Activated naive CD8-positive, alpha-beta T cell treated with anti-CD3 and anti-CD28 coated beads for 36 hours (primary cell): Measurements from ENCODE around the gene KCNJ10. TPM values are rescaled to one million over a fixed set of nuclear protein-coding genes. Genes with fewer than 3 reads are reported as not detected.
A peak's percentile ranks its signal among the peaks of the same experiment; 100 is the strongest.

Experiments
- DNase-seq: peaks from one replicate; pipeline ENCODE4 v3.0.0; 2021
- H3K27ac Mint-ChIP-seq: one replicate; pipeline ENCODE4 v1.8.0; 2022; ENCODE audit warnings: mild to moderate bottlenecking, moderate library complexity, mixed read lengths
- H3K27me3 Mint-ChIP-seq: one replicate; pipeline ENCODE4 v1.8.0; 2022; ENCODE audit warnings: mild to moderate bottlenecking, mixed read lengths
- H3K36me3 Mint-ChIP-seq: one replicate; pipeline ENCODE4 v1.8.0; 2021; ENCODE audit warnings: mild to moderate bottlenecking, mixed read lengths
- H3K4me1 Mint-ChIP-seq: one replicate; pipeline ENCODE4 v1.8.0; 2021; ENCODE audit warnings: mixed read lengths
- H3K4me3 Mint-ChIP-seq: one replicate; pipeline ENCODE4 v1.8.0; 2022; ENCODE audit warnings: mild to moderate bottlenecking, moderate library complexity, mixed read lengths
- H3K9me3 Mint-ChIP-seq: one replicate; pipeline ENCODE4 v1.8.0; 2022; ENCODE audit warnings: mixed read lengths
- total RNA-seq, 2 experiments: library from RNA; stranded (reverse); gene quantifications; one replicate each; pipeline ENCODE4 v1.2.3, GENCODE V29; 2021

The KCNJ10 gene
- total RNA-seq, 2 experiments from 2014 or later = not detected

DNA sequence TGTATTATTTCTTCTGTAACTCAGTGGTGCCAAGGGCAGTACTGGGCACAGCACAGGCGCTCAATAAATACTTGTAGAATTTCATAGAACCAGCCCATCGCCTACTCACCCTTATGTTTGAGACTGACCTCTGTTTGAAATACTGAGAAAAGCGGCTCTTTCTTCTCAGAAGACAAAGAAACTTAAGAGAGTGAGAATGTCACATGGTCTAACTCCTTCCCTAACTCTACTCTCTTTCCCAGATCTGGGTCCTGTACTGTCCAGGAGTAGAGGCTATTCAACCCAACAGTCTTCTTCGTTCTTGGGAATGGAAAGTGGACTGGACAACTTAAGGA, 24.3 kb upstream of the KCNJ10 start:
- Mint-ChIP-seq H3K27me3 (no peaks in the 10 kb centered on the region), H3K27ac (no peak overlapping the region), H3K9me3 (no peaks in the 10 kb centered on the region), H3K4me3 (no peak overlapping the region), H3K36me3 (peaks cover 5% of the 10 kb centered on the region), H3K4me1 (peaks cover 39% of the 10 kb centered on the region)
- DNase-seq = no peak

- no peak for DNase-seq
- no peak overlapping the region for H3K4me3 Mint-ChIP-seq
- no peaks in the 10 kb centered on the region for H3K9me3 Mint-ChIP-seq
- peaks cover 36% of the 10 kb centered on the region for H3K4me1 Mint-ChIP-seq
- H3K36me3 Mint-ChIP-seq = peaks cover 5% of the 10 kb centered on the region
- H3K27ac Mint-ChIP-seq = no peak overlapping the region
- H3K27me3 Mint-ChIP-seq = no peaks in the 10 kb centered on the region
These were observed 23.8 kb upstream of the KCNJ10 start for GRCh38 chr1:160093624-160094290.

DNA sequence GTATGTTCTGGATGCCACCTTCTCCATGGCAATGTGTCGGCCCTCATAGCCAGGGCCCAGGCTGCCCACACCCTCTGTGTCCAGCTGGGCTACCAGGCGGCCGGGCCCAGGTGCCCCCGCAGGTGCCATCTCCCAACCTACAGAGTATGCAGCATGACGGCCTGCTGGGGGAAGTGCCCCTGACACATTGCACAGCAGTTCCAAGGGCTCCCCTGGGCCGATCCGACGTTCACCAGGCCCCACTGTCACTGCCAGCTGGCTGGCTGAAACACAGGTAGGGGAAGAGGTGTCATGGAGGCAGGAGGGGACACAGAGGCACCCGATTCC, 23.1 kb upstream of the KCNJ10 start:
- Mint-ChIP-seq H3K9me3 (no peaks in the 10 kb centered on the region), H3K27me3 (no peaks in the 10 kb centered on the region), H3K27ac (peak overlapping the region; percentile 65), H3K36me3 (peaks cover 5% of the 10 kb centered on the region), H3K4me3 (no peak overlapping the region), H3K4me1 (peaks cover 36% of the 10 kb centered on the region)
- DNase-seq = no peak

- DNase-seq = no peak
- H3K4me3 Mint-ChIP-seq = no peak overlapping the region
- no peaks in the 10 kb centered on the region for H3K9me3 Mint-ChIP-seq
- H3K4me1 Mint-ChIP-seq = peaks cover 35% of the 10 kb centered on the region
- H3K27me3 Mint-ChIP-seq = no peaks in the 10 kb centered on the region
- no peak overlapping the region for H3K27ac Mint-ChIP-seq
- peaks cover 3% of the 10 kb centered on the region for H3K36me3 Mint-ChIP-seq
These were observed 22.6 kb upstream of the KCNJ10 start for GRCh38 chr1:160092366-160093068.

- no peak for DNase-seq
- Mint-ChIP-seq H3K27me3 (no peaks in the 10 kb centered on the region), H3K36me3 (peaks cover 3% of the 10 kb centered on the region), H3K4me3 (no peak overlapping the region), H3K9me3 (no peaks in the 10 kb centered on the region), H3K4me1 (peaks cover 27% of the 10 kb centered on the region), H3K27ac (no peak overlapping the region)
These were observed 21.8 kb upstream of the KCNJ10 start for GRCh38 chr1:160091666-160092223.

- DNase-seq = no peak
- Mint-ChIP-seq H3K27me3 (no peaks in the 10 kb centered on the region), H3K27ac (no peak overlapping the region), H3K4me1 (peaks cover 18% of the 10 kb centered on the region), H3K4me3 (no peak overlapping the region), H3K36me3 (peaks cover 7% of the 10 kb centered on the region), H3K9me3 (no peaks in the 10 kb centered on the region)
These were observed 20.8 kb upstream of the KCNJ10 start for GRCh38 chr1:160090760-160091159.

DNA sequence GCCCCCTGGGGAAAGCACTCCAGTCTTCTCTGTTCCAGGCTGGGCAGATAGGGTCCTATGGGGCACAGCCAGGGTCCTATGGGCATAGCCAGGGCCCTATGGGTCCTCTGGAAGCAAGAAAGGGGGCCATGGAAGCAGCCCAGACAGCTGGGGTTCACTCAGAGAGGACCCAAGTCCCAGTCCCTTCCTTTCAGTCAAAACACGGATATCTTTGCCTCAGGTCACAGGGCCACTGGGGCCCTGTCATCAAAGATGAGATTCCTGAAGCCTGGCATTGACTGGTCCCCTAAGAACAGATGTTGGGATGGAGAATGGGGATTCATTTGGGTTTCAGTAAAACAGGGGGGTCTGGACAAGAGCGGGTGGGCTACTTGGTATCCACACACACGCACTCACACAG, 19.9 kb upstream of the KCNJ10 start:
- no peaks in the 10 kb centered on the region for H3K27me3 Mint-ChIP-seq
- H3K9me3 Mint-ChIP-seq = no peaks in the 10 kb centered on the region
- peaks cover 18% of the 10 kb centered on the region for H3K4me1 Mint-ChIP-seq
- no peak overlapping the region for H3K27ac Mint-ChIP-seq
- no peak overlapping the region for H3K4me3 Mint-ChIP-seq
- DNase-seq = no peak
- peaks cover 12% of the 10 kb centered on the region for H3K36me3 Mint-ChIP-seq

DNA sequence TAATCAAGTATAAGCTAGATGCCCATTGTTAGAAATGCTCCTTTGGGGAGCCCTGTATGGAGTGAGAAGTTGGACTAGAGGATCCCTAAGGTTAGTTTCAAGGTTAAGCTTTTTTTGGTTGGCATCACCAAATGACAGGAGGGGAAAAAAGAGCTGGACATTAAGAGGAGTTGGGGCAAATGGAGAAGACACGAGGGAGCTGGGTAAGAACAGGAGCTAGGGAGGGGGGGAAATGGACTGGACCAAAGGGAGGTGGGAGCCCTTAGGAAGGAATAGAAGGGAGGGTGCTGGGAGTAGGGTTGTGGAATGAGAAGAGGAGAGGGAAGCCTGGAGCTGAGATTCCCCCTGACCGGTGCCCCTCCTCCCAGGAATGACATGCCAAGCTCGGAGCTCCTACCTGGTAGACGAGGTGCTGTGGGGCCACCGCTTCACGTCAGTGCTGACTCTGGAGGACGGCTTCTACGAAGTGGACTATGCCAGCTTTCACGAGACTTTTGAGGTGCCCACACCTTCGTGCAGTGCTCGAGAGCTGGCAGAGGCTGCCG, 17.2 kb upstream of the KCNJ10 start:
- Mint-ChIP-seq H3K36me3 (peaks cover 18% of the 10 kb centered on the region), H3K9me3 (no peaks in the 10 kb centered on the region), H3K27ac (no peak overlapping the region), H3K4me3 (no peak overlapping the region), H3K4me1 (peaks cover 8% of the 10 kb centered on the region), H3K27me3 (peaks cover 11% of the 10 kb centered on the region)
- DNase-seq = no peak

DNA sequence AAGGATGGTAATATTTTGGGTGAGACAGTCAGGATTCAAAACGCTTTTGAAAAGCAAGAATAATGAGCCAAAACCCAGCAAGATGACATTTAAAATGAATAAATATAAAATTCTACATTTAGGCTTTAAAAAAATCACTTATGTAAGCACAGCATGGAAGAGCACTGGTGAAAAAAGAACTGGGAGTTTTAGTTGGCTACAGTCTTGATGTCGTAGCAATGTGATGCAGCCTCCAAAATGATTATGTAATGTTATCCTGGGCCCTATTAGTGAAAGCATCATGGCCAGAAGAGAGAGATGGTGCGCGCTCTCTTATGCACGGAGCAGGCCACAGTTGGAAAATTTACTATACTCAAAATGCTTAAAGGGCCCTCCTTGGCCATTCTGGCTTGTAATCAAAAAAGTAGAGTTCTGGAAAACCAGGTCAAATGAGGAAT, 16.5 kb upstream of the KCNJ10 start:
- Mint-ChIP-seq H3K27me3 (peaks cover 18% of the 10 kb centered on the region), H3K4me1 (peaks cover 7% of the 10 kb centered on the region), H3K36me3 (peaks cover 15% of the 10 kb centered on the region), H3K27ac (no peak overlapping the region), H3K4me3 (no peak overlapping the region), H3K9me3 (no peaks in the 10 kb centered on the region)
- no peak for DNase-seq

DNA sequence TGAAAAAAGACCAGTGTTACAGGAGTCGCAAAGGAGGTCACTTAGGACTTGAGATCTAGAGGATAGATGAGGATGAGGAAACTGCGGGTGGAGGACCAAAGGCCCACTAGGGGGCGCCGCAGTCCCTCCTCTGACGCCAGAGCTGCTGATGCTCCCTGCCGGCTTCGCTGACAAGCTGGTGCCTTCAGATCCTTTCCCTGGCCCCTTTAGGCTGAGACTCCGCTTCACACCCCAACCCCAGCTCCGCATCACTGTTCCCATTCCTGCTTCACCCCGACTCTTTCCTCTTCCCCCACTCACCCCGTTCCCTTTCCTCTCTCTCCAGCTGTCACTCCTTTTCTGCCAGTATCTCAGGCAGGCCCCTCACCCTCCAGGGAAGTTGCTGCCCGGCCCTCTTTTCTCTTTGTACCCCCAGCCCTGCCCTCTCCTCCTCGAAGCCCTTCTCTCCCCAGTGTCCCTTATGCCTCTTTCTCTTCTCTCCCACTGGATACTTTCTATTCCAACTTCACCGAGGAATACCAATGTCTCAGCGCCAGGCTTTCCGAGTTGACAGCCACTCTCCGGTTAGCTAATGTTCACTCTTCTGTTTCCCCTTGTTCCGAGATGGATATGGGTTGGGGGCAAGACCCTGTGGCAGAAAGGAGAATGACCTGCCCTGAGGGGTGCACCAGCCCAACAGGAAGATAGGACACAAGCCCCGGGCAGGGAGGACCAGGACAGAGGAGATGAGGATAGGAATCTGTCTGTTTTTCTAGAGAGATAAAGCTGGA, 15.9 kb upstream of the KCNJ10 start:
- peaks cover 11% of the 10 kb centered on the region for H3K4me1 Mint-ChIP-seq
- no peaks in the 10 kb centered on the region for H3K9me3 Mint-ChIP-seq
- H3K4me3 Mint-ChIP-seq = no peak overlapping the region
- H3K27me3 Mint-ChIP-seq = peaks cover 24% of the 10 kb centered on the region
- H3K36me3 Mint-ChIP-seq = peaks cover 15% of the 10 kb centered on the region
- no peak overlapping the region for H3K27ac Mint-ChIP-seq
- DNase-seq = peak; percentile 76

- DNase-seq = no peak
- H3K4me3 Mint-ChIP-seq = no peak overlapping the region
- H3K27ac Mint-ChIP-seq = no peak overlapping the region
- no peaks in the 10 kb centered on the region for H3K9me3 Mint-ChIP-seq
- H3K4me1 Mint-ChIP-seq = peaks cover 21% of the 10 kb centered on the region
- H3K27me3 Mint-ChIP-seq = peaks cover 33% of the 10 kb centered on the region
- H3K36me3 Mint-ChIP-seq = peaks cover 15% of the 10 kb centered on the region
These were observed 14.9 kb upstream of the KCNJ10 start for GRCh38 chr1:160084771-160085321.

DNA sequence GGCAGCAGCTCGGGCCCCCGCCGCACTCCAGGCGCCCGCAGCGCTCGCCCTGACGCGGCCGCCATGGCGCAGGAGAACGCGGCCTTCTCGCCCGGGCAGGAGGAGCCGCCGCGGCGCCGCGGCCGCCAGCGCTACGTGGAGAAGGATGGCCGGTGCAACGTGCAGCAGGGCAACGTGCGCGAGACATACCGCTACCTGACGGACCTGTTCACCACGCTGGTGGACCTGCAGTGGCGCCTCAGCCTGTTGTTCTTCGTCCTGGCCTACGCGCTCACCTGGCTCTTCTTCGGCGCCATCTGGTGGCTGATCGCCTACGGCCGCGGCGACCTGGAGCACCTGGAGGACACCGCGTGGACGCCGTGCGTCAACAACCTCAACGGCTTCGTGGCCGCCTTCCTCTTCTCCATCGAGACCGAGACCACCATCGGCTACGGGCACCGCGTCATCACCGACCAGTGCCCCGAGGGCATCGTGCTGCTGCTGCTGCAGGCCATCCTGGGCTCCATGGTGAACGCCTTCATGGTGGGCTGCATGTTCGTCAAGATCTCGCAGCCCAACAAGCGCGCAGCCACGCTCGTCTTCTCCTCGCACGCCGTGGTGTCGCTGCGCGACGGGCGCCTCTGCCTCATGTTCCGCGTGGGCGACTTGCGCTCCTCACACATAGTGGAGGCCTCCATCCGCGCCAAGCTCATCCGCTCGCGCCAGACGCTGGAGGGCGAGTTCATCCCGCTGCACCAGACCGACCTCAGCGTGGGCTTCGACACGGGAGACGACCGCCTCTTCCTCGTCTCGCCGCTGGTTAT, 14.2 kb upstream of the KCNJ10 start:
- no peak overlapping the region for H3K27ac Mint-ChIP-seq

DNA sequence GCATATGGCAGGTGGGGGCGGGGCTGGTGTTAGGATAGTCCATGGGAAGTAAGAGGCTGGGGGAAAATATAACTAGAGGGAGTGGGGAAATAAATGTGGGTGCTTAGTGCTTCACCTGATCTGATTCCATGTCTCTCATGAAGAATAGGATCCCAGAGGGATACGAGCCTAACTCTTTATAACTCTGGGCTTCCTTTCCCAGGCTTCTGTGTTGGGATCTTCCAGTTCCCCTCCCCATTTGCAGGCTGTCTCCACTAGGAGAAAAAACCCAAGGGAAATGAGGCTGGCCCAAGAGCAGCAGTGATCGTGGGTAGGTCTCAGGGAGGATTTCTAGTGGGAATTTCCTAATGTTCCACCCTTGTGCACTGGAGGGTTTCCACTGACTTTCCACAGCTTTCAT, 13.0 kb upstream of the KCNJ10 start:
- DNase-seq = no peak
- Mint-ChIP-seq H3K4me3 (no peak overlapping the region), H3K4me1 (peaks cover 23% of the 10 kb centered on the region), H3K9me3 (no peaks in the 10 kb centered on the region), H3K27me3 (peaks cover 46% of the 10 kb centered on the region), H3K27ac (no peak overlapping the region), H3K36me3 (peaks cover 15% of the 10 kb centered on the region)

More for the DNA sequence above, 14.2 kb upstream of the KCNJ10 start:
- Mint-ChIP-seq H3K4me1 (peaks cover 23% of the 10 kb centered on the region), H3K9me3 (no peaks in the 10 kb centered on the region), H3K4me3 (peak overlapping the region; percentile 3), H3K27me3 (peaks cover 38% of the 10 kb centered on the region), H3K36me3 (peaks cover 15% of the 10 kb centered on the region)
- peak; percentile 76 for DNase-seq

DNA sequence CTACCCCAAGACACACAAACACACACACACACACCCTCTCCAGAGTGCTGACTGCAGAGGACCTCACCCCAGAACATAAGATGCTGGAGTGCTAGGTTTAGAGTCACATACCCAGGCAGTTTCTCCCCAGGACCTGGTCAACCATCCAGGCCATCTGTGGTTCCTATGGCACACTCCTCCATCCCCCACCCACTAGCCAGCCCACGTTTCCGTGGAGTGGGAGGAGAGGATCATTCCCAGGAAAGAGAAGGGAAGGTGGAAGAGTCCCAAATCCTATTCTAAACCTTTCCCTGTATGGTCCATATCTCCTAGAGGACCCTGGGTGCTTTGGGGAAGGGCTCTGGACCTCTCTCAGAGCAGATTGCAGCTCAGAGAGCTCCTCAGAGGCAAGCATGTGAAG, 12.5 kb upstream of the KCNJ10 start:
- peaks cover 15% of the 10 kb centered on the region for H3K36me3 Mint-ChIP-seq
- H3K4me3 Mint-ChIP-seq = no peak overlapping the region
- peaks cover 23% of the 10 kb centered on the region for H3K4me1 Mint-ChIP-seq
- H3K9me3 Mint-ChIP-seq = no peaks in the 10 kb centered on the region
- no peak for DNase-seq
- H3K27ac Mint-ChIP-seq = no peak overlapping the region
- H3K27me3 Mint-ChIP-seq = peaks cover 46% of the 10 kb centered on the region
